ENCODE results near the gene TMCO4. TPM values are rescaled to one million over a fixed set of nuclear protein-coding genes. Genes with fewer than 3 reads are reported as not detected.
A peak's percentile ranks its signal among the peaks of the same experiment; 100 is the strongest.

The TMCO4 gene
- total RNA-seq, 1 experiment from 2014 or later: 13.2 TPM

DNA sequence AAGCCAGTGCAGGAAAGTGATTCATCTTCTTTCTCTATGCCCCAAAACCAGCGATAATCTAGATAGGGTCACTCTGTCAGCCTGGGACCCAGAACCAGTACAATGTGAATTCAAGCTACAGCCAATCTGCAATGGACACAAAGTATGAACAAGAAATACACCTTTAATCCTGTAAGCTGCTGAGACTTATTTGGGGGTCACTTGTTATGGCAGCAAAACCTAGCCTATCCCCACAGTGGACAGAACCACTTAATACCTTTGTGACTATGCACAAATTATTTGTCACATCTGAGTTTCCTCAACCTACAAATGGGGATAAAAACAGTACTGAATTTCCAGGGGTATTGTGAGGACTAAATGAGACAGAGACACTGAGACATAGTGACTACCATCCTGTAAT, 50.0 kb downstream of the TMCO4 start:
- no peak for DNase-seq (ENCODE audit: low read depth)

DNA sequence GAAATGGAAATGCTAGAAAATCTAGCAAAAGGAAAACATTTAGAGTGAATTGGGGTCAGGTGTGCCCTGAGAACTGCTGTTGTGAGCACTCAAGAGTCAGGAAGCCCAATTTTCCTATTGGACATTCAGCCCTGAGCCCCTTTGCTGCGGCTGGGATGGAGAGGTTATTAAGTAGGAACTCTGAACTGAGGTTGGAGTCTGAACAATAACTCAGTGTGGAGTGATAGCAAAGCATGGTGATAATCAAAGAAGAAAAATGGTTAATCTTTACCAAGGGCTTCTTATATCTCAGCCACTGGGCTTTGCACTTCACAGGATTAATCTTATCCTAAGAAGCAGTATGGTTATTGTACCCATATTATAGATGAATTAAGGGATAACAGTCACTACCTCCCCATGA, 52.0 kb downstream of the TMCO4 start:
- no peak for DNase-seq (ENCODE audit: low read depth)

DNA sequence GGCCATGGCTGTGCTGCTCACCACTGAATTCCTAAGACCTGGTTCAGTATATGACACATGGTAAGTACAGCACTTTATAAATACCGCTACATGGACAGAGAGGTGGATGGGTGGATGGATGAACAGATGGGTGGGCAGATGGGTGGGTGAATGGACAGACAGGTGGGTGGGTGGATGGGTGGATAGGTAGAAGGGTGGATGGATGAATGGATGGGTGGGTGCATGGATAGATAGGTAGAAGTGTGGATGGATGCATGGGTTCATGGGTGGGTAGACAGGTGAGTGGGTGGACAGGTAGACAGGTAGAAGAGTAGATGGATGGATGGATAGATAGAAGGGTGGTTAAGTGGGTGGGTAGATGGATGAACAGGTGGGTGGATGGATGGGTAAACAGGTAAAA, 54.8 kb downstream of the TMCO4 start:
- no peak for DNase-seq (ENCODE audit: low read depth)

DNA sequence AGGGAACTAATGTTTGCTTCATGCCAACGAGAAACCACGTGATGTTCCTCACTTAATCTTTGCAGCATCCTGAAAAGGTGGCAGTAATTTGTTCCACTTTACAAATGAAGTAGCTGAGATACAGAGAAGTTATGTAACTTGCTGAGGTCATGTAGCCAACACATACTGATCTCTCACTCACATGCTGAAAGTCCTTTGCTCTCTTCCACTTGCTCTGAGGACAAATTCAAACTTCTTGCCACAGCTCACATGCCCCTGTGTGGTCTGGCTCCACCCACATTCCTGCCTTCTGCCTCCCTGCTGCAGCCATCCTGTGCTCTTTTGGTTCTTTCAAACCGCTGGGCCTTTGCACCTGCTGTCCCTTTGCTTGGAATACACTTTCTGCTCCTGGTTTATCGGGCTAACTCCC, 55.4 kb downstream of the TMCO4 start:
- DNase-seq (ENCODE audit: low read depth): no peak

DNA sequence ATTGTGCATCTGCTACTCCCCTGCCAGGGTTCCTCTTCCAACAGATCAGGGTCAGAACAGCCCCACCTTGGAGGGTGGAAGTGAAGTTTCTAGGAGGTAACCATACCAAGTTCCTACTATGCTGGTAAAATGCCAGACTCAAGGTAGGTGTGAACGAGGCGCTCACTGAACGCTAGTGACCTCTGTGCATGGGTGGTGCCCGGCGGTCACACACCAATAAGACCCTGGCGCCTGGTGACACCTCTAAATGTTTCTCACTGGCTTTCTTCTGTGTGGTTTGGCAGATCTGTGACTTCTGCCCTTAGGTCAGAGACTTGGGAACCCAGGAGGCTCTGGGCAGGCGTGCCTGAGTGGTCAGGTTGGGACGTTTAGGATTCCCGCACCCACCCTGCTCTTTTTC, 55.9 kb downstream of the TMCO4 start:
- no peak for DNase-seq (ENCODE audit: low read depth)

DNA sequence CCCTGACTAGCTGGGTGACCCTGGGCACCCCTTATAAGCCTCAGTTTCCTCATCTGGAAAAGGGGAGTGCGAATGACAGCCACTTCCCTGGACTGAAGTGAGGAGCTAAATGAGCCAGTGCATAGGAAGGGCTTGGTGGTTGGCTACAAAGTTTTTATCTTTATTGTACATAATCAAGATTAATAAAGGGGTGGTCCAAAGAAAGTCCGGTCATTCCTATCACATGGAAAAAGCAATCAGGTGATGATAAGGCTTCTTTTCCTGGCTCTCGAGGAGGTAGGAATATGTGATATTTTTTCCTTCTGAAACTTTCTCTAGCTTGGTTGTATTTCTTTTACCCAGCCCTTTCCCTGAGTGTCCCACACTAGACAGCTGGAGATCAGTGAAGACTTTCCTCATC, 56.5 kb downstream of the TMCO4 start:
- DNase-seq (ENCODE audit: low read depth): no peak

DNA sequence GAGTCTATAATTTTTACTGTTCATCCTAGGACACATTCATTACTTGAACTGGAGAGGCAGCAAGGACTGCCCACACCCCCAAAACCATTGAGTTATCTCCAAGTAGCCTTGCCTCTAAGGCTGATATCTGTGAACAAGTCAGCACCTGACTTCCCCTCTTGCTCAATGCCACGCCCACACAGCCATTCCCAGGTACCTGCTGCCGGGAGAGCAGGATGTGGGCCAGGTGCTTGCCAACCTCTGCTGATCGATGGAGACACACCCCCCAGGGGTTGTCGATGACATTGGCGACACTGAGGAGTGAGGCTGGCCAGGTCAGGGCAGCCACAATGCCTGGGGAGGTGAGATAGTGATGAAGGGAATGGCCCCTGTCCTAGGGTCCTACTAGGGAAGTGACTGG, 60.1 kb downstream of the TMCO4 start:
- DNase-seq (ENCODE audit: low read depth): no peak

DNA sequence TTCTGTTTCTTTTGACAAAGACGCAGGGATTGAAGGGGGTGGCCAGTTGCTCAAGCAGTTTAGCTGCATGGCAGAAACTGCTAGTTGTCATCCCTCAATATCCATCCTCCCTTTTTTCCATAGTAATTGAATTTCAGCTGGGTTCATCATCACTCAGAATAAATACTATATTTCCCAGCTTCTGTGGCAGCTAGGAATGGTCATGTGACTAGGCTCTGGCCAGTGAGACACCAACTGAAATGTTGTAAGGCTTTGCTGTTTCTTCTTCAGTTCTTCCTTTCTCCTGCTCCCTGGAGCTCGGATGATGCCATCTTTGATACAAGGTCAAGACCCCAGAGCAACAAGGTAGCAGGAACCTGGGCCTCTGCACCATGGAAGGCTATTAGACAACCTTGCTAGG, 61.0 kb downstream of the TMCO4 start:
- DNase-seq (ENCODE audit: low read depth): no peak

DNA sequence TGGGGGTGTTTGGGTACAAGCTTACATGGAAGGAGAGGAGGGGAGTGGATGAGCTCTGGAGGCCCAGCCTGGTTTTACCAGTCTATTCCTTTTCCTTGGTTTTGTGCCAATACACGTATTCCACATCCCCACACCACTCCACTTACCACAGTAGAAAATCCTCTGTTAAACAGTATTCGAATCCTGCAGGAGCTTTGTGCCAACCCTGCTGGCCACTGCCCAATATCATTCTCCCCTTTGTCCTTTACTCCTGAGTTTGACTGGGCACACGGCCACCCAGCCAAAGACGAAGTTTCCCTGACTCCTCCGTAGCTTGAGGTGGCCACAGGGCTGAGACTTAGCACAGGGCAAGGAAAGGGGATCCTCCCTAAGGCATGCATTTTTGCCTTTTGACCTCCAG, 61.6 kb downstream of the TMCO4 start:
- DNase-seq (ENCODE audit: low read depth): no peak

DNA sequence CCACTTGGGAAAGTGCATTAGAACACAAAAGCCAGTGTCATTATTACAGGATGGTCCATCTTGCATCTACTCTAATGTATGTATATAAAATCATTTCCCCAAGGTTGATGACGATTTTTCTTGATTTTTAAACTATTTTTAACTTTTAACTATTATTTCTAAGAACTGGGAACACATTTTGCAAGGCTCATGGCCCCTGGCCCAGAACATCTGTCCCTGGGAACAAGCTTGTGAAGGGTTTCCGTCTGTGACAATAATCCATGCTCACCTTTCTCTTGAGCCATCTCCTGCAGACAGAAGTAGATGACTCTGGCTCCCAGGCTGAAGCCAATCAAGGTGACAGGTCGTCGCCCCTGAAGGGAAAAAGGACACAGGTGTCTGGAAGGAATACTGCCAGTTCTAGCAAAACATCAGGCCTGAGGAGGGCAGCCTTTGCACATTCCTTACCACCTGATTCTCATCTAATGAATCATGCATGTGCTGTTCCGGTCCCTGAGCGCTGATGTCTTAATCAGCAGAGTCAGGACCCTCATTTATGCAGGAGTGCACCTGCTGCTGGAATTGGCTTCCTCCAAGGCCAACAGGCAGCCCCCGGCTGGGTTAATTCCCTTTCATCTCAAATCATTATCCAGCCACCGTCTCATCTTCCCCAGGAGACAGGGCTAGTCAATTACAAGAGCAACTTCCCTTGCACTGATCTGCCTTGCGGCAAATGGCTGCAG, 62.5 kb downstream of the TMCO4 start:
- DNase-seq (ENCODE audit: low read depth): peak; percentile 29

DNA sequence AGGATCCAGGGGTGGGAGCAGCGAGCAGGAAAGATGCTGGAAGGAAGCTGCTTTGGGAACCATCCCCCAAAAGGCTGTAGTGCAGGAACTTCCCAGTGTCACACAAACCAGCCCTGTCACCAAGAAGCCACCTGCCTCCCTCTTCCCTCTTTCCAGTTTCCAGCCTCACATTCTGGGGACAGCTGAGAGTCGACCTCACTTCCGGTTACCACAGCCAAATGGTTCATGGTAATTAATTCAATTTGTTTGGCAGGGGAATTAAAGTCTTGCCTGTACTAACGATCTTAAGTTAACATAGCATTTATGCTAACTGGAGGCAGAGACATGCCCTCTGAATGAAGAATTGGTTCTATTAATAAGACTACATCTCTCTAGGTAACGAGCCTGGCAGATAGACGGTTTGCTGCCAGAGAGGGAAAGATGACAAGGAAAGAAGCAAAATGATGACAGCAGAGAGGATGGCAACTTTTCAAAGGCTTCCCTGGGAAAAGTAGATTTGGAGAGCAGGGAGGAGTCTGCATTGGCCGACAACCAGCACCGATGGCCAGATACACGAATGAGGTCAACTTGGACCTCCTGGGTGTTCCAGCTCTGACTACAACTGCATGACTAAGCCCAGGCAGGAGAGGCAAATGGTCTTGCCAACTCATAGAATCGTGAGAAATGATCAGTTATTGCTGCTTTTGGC, 64.1 kb downstream of the TMCO4 start:
- DNase-seq (ENCODE audit: low read depth): peak; percentile 96

DNA sequence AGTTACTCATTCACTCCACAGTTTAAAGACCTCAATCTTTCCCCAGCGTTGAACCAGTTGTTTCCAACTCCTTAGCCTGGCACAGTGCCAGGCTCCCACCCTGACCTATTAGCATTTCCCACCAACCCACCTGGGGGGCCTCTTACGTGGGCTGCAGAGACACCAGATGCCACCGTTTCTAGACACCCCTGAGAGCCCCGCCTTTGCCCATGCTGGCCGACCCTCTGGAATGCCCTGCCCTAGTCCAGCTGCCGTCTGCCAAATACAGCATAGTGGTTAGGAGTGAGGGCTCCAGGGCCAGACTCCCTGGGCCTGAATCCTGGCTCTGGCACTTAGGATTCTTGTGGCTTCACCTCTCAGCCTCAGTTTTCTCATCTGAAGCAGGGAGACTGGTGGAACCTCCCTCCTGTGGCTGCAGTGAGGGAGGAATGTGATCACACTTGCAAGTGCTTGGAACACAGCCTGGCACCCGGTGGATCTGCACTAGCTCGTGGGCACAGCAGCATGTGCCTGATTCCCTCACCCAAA, 65.2 kb downstream of the TMCO4 start:
- DNase-seq (ENCODE audit: low read depth): peak; percentile 61

DNA sequence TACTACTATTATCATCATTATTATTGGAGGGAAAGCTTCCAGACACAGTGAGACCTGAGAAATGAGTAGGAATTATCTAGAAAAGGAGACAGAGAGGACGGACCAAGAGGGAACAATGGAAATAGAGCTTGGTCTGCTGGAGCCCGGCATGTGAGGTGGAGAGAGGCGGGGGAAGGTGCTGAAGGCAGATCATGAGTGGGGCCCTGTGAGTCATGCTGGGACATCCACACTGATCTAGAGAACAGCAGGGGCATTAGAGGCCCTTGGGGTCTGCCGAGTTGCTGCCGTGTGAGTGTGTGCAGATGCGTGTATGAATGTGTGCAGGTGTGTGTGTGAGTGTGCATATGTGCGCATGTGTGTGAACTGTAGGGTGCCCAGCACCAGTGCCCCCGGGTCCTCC, 65.7 kb downstream of the TMCO4 start:
- DNase-seq (ENCODE audit: low read depth): no peak

DNA sequence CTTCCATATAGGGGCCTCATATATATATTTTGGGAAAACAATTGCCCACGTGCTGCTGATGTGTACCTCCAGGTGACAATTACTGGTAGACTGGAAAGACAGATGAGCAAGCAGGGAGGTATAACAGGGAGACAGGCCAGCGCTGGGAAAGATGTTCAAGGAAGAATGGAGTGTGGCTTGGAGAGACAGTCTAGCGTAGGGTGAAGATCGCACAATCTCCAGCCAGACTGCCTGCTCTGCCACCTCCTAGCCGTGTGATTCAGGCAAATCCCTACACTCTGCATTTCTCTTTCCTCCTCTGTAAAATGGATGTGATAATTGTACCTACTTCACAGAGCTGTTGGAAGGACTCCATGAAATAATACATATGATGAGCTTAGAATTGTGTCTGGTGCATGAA, 66.1 kb downstream of the TMCO4 start:
- no peak for DNase-seq (ENCODE audit: low read depth)

DNA sequence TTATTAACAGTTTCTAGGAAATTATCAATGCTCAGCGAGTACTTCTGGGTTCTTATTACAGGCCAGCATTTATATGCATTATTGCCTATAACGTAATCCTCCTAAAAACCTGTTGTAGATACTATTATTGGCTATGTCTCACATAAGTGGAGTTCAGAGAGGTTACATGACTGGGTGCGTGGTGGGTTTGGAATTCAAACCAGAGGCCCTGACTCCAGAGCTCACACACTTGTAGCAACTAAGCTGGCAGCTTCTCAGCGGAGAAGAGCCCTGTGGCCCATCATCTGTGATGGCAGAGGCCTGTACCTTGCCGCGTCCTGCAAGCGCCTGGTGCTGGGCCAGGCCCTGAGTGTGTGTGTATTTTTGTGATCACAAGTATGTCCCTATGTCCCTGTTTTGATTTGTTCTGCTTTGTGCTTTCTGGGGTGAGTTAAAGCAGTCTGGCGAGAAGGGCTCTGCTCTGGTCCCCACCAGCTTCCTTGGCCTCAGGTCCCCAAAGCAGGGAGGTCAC, 68.3 kb downstream of the TMCO4 start:
- DNase-seq (ENCODE audit: low read depth): no peak

DNA sequence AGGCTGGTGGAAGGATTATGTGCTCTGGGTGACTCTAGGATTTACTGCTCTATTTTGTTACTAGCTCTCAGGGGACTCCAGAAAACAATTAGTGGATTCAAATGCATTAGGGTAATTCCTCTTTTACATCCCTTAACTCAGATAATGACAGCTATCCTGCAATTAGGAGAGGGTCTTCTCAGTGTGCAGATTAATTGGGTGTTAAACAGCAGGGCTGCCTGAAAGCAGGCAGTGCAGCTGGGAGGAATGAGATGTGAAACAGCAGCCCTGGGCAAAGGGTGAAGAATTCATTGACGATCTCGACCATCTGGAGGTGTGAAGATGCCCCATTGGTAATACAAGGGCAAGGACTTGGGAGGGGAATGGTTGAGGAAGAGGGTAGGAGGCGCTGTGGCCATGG, 68.9 kb downstream of the TMCO4 start:
- DNase-seq (ENCODE audit: low read depth): no peak

DNA sequence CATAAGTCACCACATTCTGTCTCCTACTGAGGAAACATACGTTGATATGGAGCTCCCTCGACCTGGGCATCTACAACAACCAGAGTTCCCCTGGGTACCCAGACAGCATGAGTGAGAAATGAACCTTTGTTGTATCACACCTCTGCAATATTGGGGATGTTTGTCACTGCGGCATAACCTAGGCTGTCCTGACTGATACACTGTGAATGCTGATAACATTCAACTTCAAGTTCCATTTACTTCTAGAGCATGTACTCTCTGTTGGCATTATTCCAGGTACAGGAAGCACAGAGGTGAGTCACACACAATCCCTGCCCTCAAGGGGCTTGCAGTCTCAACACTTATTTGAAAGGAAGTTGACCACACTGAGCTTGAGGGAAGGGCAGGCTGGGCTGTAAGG, 69.5 kb downstream of the TMCO4 start:
- no peak for DNase-seq (ENCODE audit: low read depth)

DNA sequence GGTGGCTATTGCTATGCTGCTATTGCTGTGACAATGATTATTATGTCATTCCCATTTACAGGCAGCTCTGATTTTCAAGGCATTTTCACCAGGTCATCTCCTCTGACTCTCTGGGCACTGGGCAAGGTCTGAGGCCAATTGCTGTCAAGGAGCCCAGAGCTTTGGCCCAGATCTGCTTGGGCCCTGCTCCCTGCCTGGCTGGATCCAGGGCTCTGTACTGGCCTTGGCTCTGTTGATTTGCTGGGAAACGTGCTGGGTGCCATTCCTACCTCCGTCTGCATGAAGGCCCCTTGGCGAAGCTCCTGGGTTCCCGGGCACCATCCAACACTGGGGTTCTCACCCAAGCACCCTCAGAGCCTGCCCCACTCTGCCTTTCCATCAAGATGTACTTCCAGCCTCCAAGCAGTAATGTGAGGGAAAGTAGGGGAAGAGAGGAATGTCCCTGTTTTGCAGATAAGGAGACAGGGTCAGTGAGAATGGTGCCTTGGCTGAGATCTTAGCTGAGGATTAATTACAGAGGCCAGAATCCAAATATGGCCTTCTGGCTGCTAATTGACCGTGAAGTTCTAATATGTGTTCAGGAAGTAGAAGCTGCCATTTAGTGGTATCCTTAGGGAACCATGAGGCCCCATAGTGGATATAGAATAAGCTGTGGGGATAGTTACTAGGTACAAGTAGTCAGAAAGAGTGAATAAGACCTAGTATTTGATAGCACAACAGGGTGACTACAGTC, 71.1 kb downstream of the TMCO4 start:
- no peak for DNase-seq (ENCODE audit: low read depth)

DNA sequence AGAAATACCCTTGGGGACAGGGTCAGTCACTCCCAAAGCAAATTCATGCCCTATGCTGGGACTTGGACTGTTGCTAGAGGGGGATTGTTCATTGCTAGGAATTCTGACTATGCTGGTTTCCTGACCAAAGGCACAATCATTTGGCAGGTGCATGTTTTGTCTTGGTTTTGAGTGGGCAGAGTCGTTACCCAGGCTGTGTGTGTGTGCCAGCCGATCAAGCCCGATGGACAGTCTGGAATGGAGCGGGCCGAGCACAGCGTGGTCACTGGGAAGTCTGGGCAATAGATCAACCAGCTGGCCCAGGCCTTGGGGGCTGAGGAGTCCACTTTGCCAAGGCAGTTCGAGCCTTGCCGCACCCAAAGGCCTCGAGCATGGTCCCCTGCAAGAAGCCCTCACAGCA, 74.1 kb downstream of the TMCO4 start:
- DNase-seq (ENCODE audit: low read depth): no peak

DNA sequence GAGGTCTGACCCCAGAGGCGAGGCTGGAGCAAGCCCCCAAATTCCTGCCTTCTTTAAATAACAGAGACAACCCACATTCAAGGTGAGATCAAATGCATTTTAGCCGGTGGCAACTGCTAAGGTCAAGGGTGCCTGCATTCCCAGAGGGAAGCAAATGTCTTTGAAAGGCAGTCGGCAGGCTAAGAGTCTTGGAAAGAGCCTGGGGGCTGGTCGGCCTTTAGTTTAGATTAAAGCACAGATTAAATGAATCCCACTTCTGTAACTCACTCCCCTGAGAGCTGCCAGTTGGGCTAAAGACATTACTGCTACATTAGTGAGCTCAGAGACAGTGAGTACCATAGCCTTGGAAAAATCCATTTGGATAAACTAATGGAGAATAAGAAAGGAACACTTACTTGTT, 75.8 kb downstream of the TMCO4 start:
- no peak for DNase-seq (ENCODE audit: low read depth)

DNA sequence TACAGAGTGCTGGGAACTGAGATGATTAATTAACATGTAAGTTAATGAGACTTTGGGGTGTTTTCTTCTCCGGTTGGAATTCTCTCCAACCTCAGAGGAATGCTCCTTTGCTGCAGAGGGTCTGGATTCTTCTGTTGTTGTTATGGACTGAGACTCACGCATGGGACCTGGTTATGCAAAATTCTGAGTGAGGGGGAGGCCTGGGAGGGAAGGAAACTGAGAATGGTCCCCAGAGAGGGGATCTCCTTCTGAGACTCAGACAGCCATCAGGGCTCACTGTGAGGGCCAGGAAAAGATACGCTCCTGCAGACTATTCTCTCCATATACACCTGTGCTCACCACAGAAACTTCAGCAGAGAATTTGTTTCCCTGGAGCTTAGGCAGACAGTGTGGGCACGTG, 78.7 kb downstream of the TMCO4 start:
- no peak for DNase-seq (ENCODE audit: low read depth)

DNA sequence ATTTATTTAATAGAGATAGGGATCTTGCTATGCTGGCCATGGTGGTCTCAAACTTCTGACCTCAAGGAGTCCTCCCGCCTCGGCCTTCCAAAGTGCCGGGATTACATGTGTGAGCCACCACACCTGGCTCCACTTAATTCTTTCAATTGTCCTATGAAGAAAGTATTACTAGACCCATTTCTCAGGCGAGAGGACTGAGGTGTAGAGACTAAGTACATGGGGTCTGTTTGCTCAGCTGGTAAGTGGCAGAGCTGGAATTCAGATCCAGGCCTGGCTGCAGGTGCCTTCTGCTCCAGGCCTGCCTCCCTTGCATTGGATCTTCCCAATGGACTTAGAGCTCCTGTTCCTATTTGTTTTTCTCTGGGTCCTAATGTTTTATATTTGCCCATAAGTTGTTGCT, 79.5 kb downstream of the TMCO4 start:
- no peak for DNase-seq (ENCODE audit: low read depth)

DNA sequence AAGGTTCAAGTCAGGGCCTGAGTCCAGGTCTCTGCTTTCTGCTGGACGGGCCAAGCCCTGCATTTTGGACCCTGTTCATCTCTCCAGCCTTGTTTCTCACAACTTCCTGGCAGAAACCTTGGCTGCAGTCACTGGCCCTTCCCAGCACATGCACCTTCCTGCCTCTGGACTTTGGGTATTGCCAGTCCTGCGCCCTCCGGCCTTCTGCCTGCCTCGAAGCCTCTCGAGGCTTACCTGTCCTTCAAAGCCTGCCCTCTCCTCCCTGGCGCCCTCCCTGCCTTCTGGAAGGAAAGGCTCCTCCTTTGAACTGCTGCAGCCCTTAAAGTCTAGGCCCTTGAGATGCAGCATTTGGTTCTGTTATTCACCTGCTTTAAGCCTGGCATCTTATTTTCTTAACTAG, 82.2 kb downstream of the TMCO4 start:
- no peak for DNase-seq (ENCODE audit: low read depth)

All from RPMI7951 (cell line).